ENCODE data around the gene ABHD12. TPM values are rescaled to one million over a fixed set of nuclear protein-coding genes. Genes with fewer than 3 reads are reported as not detected.

Gene ABHD12
- total and polyA plus RNA-seq, 10 of the 15 experiments (the other 5 are each of a cell fraction or from before 2014, with no cell fraction given) = 1.5 to 61.8 (median 26.7) TPM

GRCh38 chr20:25340380-25340779, 50.3 kb downstream of the ABHD12 start:
- FAIRE-seq = no peak
- ChIA-PET CTCF (interaction anchor here (0.6 to 1.0 kb wide), 2 partner anchors 49 to 355 kb away, joined by 3 to 5 read pairs; no protein-coding TSS in a partner anchor), RAD21 (ENCODE audit: unreplicated experiment) (no interaction called here), SMC1A (ENCODE audit: uncharacterized antibody, unreplicated experiment) (interaction anchor here (1.1 kb wide), 1 partner anchor 58 kb away, joined by 3 read pairs; no protein-coding TSS in a partner anchor), POLR2A (no interaction called here)
- Histone ChIP-seq H3K27me3 (replicated peaks in 1 of 2; ENCODE audit: control insufficient read depth in 2 of 2, insufficient read depth in 2 of 2, low read length in 1 of 2) (no peaks in the 10 kb centered on the region), H4K20me1 (ENCODE audit: control insufficient read depth, insufficient read depth) (peaks cover 2% of the 10 kb centered on the region; the same call in 1 of the 2 replicates), H3K9me3 (replicated peaks; ENCODE audit: control insufficient read depth, insufficient read depth, low read length) (no peaks in the 10 kb centered on the region; the same call in 2 of the 3 replicates), H3K4me3 (no peak overlapping the region), H2AFZ (ENCODE audit: control insufficient read depth, low read depth, low read length) (no peak overlapping the region), H3K36me3 (ENCODE audit: control insufficient read depth in 2 of 2, insufficient read depth in 2 of 2, low read length in 1 of 2) (peaks cover 6 to 7% of the 10 kb centered on the region in 2 experiments; a peak in 3 of 4 replicates), H3K4me2 (ENCODE audit: control insufficient read depth, insufficient read depth) (no peak overlapping the region), H3K9ac (ENCODE audit: control insufficient read depth, insufficient read depth, low read length) (no peak overlapping the region), H3K79me2 (ENCODE audit: control insufficient read depth, insufficient read depth, low read length) (peaks cover 21% of the 10 kb centered on the region), H3K27ac (ENCODE audit: control insufficient read depth, insufficient read depth) (no peak overlapping the region), H3K4me1 (ENCODE audit: control insufficient read depth, insufficient read depth, low read length) (no peaks in the 10 kb centered on the region)
- ATAC-seq = no peak
- intact Hi-C loops (cut with micrococcal nuclease; ENCODE audit: unreplicated experiment) (no loop called here), in situ Hi-C loops (cut with MboI) (no loop called here)
- DNase-seq (ENCODE audit: low read depth, low spot score) = no peak
- 94% methylated on average over 1 of the region's 1 CpG for WGBS (ENCODE audit: insufficient coverage, insufficient replicate concordance, low lambda C conversion rate, missing lambda C conversion rate)
- BruUV-seq (replicated peaks) = no TSS peak
- TF ChIP-seq BCL3 (IDR thresholded peaks at IDR 0.05; ENCODE audit: borderline replicate concordance, insufficient read depth, low read depth, low read length, poor library complexity, severe bottlenecking) (no peak), POLR2AphosphoS5 (IDR thresholded peaks at IDR 0.05; ENCODE audit: low read length) (no peak), POLR2A (IDR thresholded peaks at IDR 0.05; ENCODE audit: low read depth, low read length) (no peak), USF2 (IDR thresholded peaks at IDR 0.05; ENCODE audit: borderline replicate concordance, low read depth, low read length) (no peak), LARP7 (IDR thresholded peaks at IDR 0.05) (no peak), CEBPZ (IDR thresholded peaks at IDR 0.05; ENCODE audit: low read depth, low read length) (no peak), NRF1 (conservative IDR thresholded peaks at IDR 0.05; ENCODE audit: low read depth, low read length) (no peak), CBX3 (IDR thresholded peaks at IDR 0.05; ENCODE audit: borderline replicate concordance, low read depth) (no peak), MEF2B (IDR thresholded peaks at IDR 0.05; ENCODE audit: partially characterized antibody, poor library complexity, severe bottlenecking) (no peak), NR2C1 (IDR thresholded peaks at IDR 0.05) (no peak), BCL11A (IDR thresholded peaks at IDR 0.05; ENCODE audit: low read depth, low read length) (no peak), PKNOX1 (IDR thresholded peaks at IDR 0.05) (no peak), CREB1 (IDR thresholded peaks at IDR 0.05; ENCODE audit: low read depth) (no peak), ZBTB11 (CRISPR knock-in tag; IDR thresholded peaks at IDR 0.05) (no peak), RAD21 (IDR thresholded peaks at IDR 0.05; ENCODE audit: insufficient read depth, low read depth, low read length) (no peak)
